Endothelial cell (in vitro differentiated cells): Measurements from ENCODE around the gene GXYLT2. TPM values are rescaled to one million over a fixed set of nuclear protein-coding genes. Genes with fewer than 3 reads are reported as not detected.

ENCODE experiments used
- DNase-seq: peaks from one replicate; pipeline ENCODE4 v3.0.0; 2021; ENCODE audit warnings: low spot score
- H3K27ac Mint-ChIP-seq: one replicate; pipeline ENCODE4 v1.8.0; 2021; ENCODE audit warnings: mixed read lengths, inconsistent platforms; ENCODE audit not compliant: unreplicated experiment
- H3K27me3 Mint-ChIP-seq: one replicate; pipeline ENCODE4 v1.8.0; 2021; ENCODE audit warnings: mild to moderate bottlenecking, moderate library complexity, mixed read lengths, inconsistent platforms; ENCODE audit not compliant: unreplicated experiment
- H3K36me3 Mint-ChIP-seq: one replicate; pipeline ENCODE4 v1.8.0; 2021; ENCODE audit warnings: mild to moderate bottlenecking, low read depth, mixed read lengths, inconsistent platforms; ENCODE audit not compliant: unreplicated experiment
- H3K4me1 Mint-ChIP-seq: one replicate; pipeline ENCODE4 v1.8.0; 2021; ENCODE audit warnings: mild to moderate bottlenecking, mixed read lengths, inconsistent platforms; ENCODE audit not compliant: unreplicated experiment
- H3K4me3 Mint-ChIP-seq: one replicate; pipeline ENCODE4 v1.8.0; 2021; ENCODE audit warnings: mild to moderate bottlenecking, mixed read lengths, inconsistent platforms; ENCODE audit not compliant: unreplicated experiment
- H3K9me3 Mint-ChIP-seq: one replicate; pipeline ENCODE4 v1.8.0; 2021; ENCODE audit warnings: mixed read lengths, inconsistent platforms; ENCODE audit not compliant: unreplicated experiment
- total RNA-seq: library from RNA; stranded (reverse); fragmentation: NEBNext Ultra II Directional; extraction: Animal tissue kit (Norgen Biotek cat#: 25700); gene quantifications from one replicate; pipeline ENCODE4 v1.2.1, GENCODE V29; 2021; ENCODE audit not compliant: unreplicated experiment
- TF ChIP-seq, protein P1 (sequence below): fragments of 200-600 bp; sonication (generic); IDR thresholded peaks from one replicate; pipeline ENCODE4 v1.5.0; 2021; ENCODE audit warnings: antibody characterized with exemption; ENCODE audit not compliant: unreplicated experiment

Gene GXYLT2
- total RNA-seq, 1 donor from 2014 or later = 1.8 TPM

DNA sequence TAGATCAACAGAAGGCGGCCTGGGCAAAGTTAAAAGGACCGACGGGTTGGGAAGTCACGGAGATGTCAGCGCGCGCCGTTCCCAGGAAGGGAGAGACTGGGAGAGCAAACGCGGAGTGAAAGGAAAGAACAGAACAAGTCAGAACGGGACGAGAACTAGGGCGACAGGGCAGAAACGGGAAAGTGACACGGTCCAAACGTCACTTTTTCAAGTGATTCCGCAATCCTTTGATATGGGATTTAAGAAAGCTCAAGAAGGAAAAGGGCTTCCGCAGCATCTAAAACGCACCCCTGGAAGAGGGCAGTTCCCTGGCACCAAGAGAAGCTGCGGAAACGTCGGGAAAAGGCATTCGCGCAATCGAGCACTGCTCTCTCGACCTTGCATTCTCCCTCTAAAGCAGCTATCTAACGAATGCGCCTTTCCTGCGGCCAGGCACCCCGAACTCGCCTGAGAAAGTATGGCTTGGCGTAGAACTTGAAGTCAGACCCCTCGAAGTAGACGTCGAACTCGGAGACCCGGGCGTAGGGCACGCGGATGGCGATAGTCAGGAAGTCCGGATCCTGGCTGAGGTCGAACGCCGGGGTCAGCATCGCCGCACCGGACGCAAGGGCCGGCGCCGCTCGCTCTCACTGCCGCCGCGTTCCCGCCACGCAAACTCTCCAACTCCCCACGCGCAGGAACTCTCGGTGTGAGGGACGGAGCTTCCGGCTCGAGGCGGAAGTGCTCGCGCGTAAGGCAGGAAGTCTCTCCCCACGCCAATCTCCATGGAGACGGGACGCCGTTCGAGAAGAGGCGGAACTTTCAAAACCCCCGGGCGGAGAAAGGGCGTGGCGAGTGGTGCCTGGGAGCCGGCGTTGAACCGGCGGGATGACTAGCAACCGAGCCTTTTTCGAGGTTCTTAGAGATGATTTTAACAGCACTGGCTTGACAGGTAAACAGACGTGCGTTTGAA is 39.8 kb upstream of the GXYLT2 start, which contains the start of gene SHQ1:
Gene SHQ1, minus strand, starts transcription at position 695 of the 952 bp plus-strand sequence. Its CDS starts 105 bp downstream, at position 590.
- no peaks in the 10 kb centered on the region for H3K9me3 Mint-ChIP-seq
- TF ChIP-seq, protein P1, sequence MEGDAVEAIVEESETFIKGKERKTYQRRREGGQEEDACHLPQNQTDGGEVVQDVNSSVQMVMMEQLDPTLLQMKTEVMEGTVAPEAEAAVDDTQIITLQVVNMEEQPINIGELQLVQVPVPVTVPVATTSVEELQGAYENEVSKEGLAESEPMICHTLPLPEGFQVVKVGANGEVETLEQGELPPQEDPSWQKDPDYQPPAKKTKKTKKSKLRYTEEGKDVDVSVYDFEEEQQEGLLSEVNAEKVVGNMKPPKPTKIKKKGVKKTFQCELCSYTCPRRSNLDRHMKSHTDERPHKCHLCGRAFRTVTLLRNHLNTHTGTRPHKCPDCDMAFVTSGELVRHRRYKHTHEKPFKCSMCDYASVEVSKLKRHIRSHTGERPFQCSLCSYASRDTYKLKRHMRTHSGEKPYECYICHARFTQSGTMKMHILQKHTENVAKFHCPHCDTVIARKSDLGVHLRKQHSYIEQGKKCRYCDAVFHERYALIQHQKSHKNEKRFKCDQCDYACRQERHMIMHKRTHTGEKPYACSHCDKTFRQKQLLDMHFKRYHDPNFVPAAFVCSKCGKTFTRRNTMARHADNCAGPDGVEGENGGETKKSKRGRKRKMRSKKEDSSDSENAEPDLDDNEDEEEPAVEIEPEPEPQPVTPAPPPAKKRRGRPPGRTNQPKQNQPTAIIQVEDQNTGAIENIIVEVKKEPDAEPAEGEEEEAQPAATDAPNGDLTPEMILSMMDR = no peak
- H3K27me3 Mint-ChIP-seq = peaks cover 10% of the 10 kb centered on the region
- DNase-seq = peak; percentile 91
- H3K27ac Mint-ChIP-seq = peak within 1 kb of the TSS; percentile 95
- peak within 1 kb of the TSS; percentile 97 for H3K4me3 Mint-ChIP-seq
- no peaks in the 10 kb centered on the region for H3K36me3 Mint-ChIP-seq
- H3K4me1 Mint-ChIP-seq = peaks cover 23% of the 10 kb centered on the region

DNA sequence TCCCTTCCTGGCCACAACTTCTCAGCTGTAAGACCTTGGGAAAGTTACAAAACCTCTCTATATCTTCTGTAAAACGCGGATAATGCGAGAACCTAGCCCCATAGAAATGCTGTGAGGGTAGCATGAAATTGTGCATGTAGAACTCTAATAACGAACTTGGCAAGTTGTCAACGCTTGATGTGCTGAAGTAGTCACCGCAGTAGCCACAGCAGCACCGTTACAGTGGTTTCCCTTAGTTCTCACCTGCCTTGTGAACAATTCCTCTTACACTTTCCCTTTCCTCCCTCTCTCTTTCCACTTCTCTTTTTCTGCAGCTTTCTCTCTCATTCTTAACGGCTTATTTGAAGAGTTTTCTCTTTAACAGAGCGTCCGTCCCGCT is 39.2 kb upstream of the GXYLT2 start:
- Mint-ChIP-seq H3K4me3 (peak overlapping the region; percentile 97), H3K27me3 (peaks cover 10% of the 10 kb centered on the region), H3K9me3 (no peaks in the 10 kb centered on the region), H3K4me1 (peaks cover 23% of the 10 kb centered on the region), H3K36me3 (no peaks in the 10 kb centered on the region), H3K27ac (peak overlapping the region; percentile 58)
- DNase-seq = no peak
- TF ChIP-seq, protein P1 = no peak

DNA sequence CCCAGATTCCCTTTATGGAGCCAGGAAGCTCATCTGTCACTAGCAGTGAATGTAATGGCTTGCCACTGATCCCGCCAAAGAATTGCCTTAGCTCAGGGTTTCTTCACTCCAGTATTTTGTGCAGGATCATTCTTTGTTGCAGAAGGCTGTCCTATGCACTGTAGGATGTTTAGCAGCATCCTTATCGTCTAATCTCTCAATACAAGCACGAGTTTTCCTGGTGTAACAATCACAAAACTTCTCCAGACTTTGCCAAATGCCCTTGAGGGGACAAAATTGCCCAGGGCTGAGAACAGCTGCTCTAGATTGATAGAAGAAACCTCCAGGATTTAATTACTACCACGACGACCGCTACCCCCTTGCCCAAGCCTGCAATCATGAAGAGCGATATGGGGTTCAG is 32.8 kb upstream of the GXYLT2 start:
- no peak for DNase-seq
- Mint-ChIP-seq H3K4me1 (no peaks in the 10 kb centered on the region), H3K27ac (no peak overlapping the region), H3K27me3 (no peaks in the 10 kb centered on the region), H3K9me3 (no peaks in the 10 kb centered on the region), H3K4me3 (no peak overlapping the region), H3K36me3 (no peaks in the 10 kb centered on the region)
- TF ChIP-seq, protein P1 = no peak

DNA sequence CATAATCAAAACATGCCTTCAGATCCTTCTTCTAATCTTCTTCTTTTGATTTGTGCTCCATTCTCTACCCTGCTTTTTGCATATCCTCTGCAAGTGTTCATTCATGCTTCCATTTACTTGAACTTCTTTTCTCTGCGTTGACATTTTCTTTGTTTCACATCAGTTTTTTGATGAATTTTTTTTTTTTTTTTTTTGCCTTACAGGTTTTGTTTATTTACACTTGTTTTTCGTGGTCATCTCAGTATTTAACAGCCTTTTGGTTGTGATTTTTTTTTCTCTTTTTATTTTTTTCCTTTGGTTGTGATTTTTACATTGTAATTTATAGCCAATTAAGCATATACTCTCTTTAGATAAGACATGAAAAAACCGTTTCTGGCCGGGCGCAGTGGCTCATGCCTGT is 27.8 kb upstream of the GXYLT2 start:
- Mint-ChIP-seq H3K9me3 (no peaks in the 10 kb centered on the region), H3K4me1 (no peaks in the 10 kb centered on the region), H3K27ac (no peak overlapping the region), H3K36me3 (no peaks in the 10 kb centered on the region), H3K4me3 (no peak overlapping the region), H3K27me3 (no peaks in the 10 kb centered on the region)
- no peak for DNase-seq
- TF ChIP-seq, protein P1 = no peak

DNA sequence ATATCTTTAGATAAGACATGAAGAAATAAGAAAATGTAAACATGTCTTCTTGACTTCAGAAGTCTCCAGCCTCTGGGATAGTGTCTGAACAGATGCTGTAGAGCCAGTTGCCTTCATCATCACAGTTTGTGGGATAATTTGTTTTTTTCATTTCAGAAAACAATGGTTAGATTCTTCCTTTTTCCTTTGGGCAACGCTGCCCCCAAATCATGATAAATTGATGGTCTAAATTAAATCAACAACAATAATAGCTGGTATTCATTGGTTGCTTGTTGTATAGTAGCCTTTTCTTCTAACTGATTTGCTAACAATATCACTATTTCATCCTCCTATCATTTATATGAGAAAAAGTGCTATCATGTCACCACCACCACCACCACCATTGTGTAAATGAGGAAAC is 27.0 kb upstream of the GXYLT2 start:
- no peak for DNase-seq
- Mint-ChIP-seq H3K4me1 (no peaks in the 10 kb centered on the region), H3K36me3 (no peaks in the 10 kb centered on the region), H3K27ac (no peak overlapping the region), H3K9me3 (no peaks in the 10 kb centered on the region), H3K4me3 (no peak overlapping the region), H3K27me3 (no peaks in the 10 kb centered on the region)
- TF ChIP-seq, protein P1 = no peak
